Activated T-helper 1 cell treated with anti-CD3 and anti-CD28 coated beads, Interleukin-12 subunit alpha, Interleukin-12 subunit beta, Interleukin-2, Interleukin-4 antibody, amounts not matched to agents 30 ng/mL and 10 ng/mL and 1 ng/mL, durations not matched to agents 14 hours and 24 hours and 36 hours (primary cell): ENCODE data around the gene SNX25. TPM values are rescaled to one million over a fixed set of nuclear protein-coding genes. Genes with fewer than 3 reads are reported as not detected.
"Not testable (repeated sequence)": the region's sequence is repeated elsewhere in the genome, so short reads cannot be mapped to it uniquely, and the experiment has no call there.

Experiments
- DNase-seq: peaks from one replicate; pipeline ENCODE4 v3.0.0; 2021; ENCODE audit warnings: low spot score
- H3K27ac Mint-ChIP-seq: one replicate; pipeline ENCODE4 v1.8.0; 2021; ENCODE audit warnings: mild to moderate bottlenecking, mixed read lengths
- H3K27me3 Mint-ChIP-seq: one replicate; pipeline ENCODE4 v1.8.0; 2022; ENCODE audit warnings: mild to moderate bottlenecking, moderate library complexity, mixed read lengths; ENCODE audit not compliant: insufficient read depth
- H3K36me3 Mint-ChIP-seq: one replicate; pipeline ENCODE4 v1.8.0; 2021; ENCODE audit warnings: low read depth, mixed read lengths
- H3K4me1 Mint-ChIP-seq: one replicate; pipeline ENCODE4 v1.8.0; 2021; ENCODE audit warnings: low read depth, mixed read lengths
- H3K4me3 Mint-ChIP-seq: one replicate; pipeline ENCODE4 v1.8.0; 2021; ENCODE audit warnings: mild to moderate bottlenecking, moderate library complexity, mixed read lengths
- H3K9me3 Mint-ChIP-seq: one replicate; pipeline ENCODE4 v1.8.0; 2021; ENCODE audit warnings: mixed read lengths
- intact Hi-C: fragments of 100-400 bp; cut with micrococcal nuclease; formaldehyde crosslinking; loops from one replicate; pipeline ENCODE4 v1.15.1; 2024
- total RNA-seq: library from RNA; stranded (reverse); gene quantifications from 2 replicates; pipeline ENCODE4 v1.2.3, GENCODE V29; 2022

SNX25 gene
- total RNA-seq, 1 donor from 2014 or later: 22.9 TPM

DNA sequence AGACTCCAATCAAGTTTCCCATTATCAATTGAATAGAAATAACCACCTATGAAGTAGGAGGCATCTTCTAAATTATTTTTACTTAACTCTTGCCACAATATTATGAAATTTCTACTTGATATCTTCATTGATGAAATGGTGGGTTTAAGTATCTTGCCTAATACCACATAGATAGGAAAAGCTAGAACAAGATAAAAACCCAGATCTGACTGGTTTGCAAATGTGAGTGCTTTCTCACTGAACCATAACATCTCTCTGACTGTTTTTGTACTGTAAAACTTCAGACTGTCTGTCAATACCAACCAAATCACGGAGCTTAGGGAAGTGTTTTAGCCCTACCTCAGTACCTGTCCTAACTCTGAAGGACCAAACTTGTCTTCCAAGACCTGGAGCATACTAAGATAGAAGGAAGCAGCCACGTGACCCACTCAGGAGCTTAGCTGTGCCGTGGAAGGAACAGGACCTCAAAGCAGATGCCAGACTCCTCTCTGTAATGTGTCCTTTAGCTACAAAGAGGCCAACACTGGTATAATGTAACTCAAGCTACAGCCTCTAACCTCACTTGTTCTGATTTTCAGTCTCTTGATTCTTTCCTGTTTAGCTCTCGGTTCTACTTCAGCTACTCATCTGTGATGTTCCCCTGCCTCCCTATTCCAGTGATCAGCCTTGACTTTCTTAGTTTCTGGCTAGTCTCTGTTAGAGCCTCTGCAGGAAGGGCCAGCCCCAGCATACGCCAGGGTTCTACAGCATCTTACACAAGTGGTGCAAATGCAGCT lies 101.9 kb downstream of the SNX25 start:
- no peaks in the 10 kb centered on the region for H3K9me3 Mint-ChIP-seq
- H3K27me3 Mint-ChIP-seq: no peaks in the 10 kb centered on the region
- peaks cover 34% of the 10 kb centered on the region for H3K4me1 Mint-ChIP-seq
- H3K36me3 Mint-ChIP-seq: peaks cover 56% of the 10 kb centered on the region
- no peak overlapping the region for H3K27ac Mint-ChIP-seq
- intact Hi-C loops: no loop called here
- DNase-seq: no peak
- no peak overlapping the region for H3K4me3 Mint-ChIP-seq

DNA sequence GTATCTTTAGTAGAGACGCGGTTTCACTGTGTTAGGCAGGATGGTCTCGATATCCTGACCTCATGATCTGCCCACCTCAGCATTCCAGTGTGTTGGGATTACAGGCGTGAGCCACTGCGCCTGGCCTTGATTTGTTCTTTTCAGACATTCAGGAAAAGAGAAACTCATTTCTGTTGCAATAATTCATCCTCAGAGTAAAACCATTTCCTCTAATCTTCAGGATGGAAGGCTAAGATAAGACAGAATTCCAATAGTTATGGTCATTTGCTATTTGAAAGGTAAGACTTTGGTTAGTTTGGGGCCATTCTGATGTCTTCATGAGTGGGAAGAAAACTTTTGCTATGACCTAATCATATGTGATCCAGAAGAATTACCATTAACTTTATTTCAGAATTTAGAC lies 103.3 kb downstream of the SNX25 start:
- H3K27ac Mint-ChIP-seq: no peak overlapping the region
- peaks cover 63% of the 10 kb centered on the region for H3K36me3 Mint-ChIP-seq

DNA sequence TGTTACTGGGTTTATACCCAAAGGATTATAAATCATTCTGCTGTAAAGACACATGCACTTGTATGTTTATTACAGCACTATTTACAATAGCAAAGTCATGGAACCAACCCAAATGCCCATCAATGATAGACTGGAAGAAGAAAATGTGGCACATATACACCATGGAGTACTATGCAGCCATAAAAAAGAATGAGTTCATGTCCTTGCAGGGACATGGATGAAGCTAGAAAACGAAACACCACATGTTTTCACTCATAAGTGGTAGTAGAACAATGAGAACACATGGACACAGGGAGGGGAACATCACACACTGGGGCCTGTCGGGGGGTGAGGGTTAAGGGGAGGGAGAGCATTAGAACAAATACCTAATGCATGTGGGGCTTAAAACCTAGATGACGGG lies 108.1 kb downstream of the SNX25 start:
- H3K9me3 Mint-ChIP-seq, H3K4me3 Mint-ChIP-seq, intact Hi-C loops, H3K27ac Mint-ChIP-seq, H3K27me3 Mint-ChIP-seq, DNase-seq, H3K4me1 Mint-ChIP-seq: not testable (repeated sequence)
- peaks cover 44% of the 10 kb centered on the region for H3K36me3 Mint-ChIP-seq

More for the DNA sequence above, 103.3 kb downstream of the SNX25 start:
- H3K27me3 Mint-ChIP-seq: no peaks in the 10 kb centered on the region
- H3K4me1 Mint-ChIP-seq: peaks cover 28% of the 10 kb centered on the region
- DNase-seq: no peak
- H3K4me3 Mint-ChIP-seq: no peak overlapping the region
- intact Hi-C loops: no loop called here
- H3K9me3 Mint-ChIP-seq: no peaks in the 10 kb centered on the region

DNA sequence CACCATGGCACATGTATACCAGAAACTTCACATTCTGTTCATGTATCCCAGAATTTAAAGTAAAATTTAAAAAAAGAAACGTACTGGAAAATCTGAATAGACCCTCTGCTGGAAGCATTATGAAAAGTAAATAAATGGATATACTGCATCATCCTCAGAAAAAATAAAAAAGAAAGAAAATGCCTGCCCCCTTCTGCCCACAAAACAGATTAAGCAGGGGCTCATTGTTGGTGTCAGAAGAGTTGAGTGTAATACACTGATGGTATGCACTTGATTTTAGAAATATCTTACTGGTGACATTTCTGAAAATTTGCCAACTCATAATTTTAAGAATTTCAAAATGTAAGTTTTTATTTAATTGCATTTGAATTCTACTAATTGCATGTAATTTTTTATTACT lies 108.5 kb downstream of the SNX25 start:
- Mint-ChIP-seq H3K27me3 (no peaks in the 10 kb centered on the region), H3K4me3 (no peak overlapping the region), H3K27ac (no peak overlapping the region), H3K36me3 (peaks cover 43% of the 10 kb centered on the region), H3K9me3 (no peaks in the 10 kb centered on the region), H3K4me1 (peaks cover 9% of the 10 kb centered on the region)
- no peak for DNase-seq
- intact Hi-C loops: loop anchor here (2.0 kb wide), 1 partner anchor 77 kb away; the partner anchor contains the start of gene LRP2BP

DNA sequence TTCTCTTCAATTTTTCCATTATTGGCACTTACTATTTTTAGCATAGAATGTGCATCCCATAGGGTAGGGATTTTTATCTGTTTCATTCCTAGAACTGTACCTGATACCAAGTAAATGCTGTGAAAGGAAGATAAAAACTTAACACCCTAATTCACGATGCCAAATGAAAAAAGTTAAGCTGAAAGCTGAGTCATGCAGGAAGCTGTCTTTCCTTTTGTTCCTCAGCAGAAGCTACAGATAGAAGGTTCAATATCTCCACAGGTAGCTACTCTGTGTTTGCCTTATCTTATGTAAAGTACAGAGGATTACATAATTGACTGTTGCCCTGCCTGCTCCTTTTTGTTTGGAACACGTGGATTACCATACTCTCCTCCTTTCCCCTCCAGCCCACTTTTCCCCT lies 109.3 kb downstream of the SNX25 start:
- no peak for DNase-seq
- Mint-ChIP-seq H3K4me3 (peak overlapping the region; percentile 25), H3K9me3 (no peaks in the 10 kb centered on the region), H3K27me3 (no peaks in the 10 kb centered on the region), H3K36me3 (peaks cover 36% of the 10 kb centered on the region), H3K4me1 (peaks cover 9% of the 10 kb centered on the region), H3K27ac (peak overlapping the region; percentile 55)
- intact Hi-C loops: loop anchor here (2.0 kb wide), 1 partner anchor 76 kb away; the partner anchor contains the start of gene LRP2BP

DNA sequence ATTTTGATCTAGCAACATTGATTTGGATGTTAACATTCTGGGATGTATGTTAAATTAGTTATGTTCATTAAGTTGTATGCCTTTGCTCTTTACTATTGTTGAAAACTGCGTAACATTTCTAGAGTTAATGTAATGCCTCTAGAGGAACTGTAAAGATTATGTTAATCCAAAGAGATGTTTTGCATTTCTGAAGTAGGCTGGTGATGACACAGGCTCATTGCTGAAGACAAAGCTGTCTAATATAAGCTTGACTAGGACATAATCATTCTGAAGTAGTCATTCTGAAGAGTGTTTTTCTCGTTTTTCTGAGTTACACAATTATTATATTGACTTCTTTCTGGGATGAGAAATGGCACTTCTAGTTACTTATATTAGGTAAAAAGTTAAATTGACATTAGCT lies 113.4 kb downstream of the SNX25 start:
- H3K4me3 Mint-ChIP-seq: no peak overlapping the region
- DNase-seq: no peak
- peaks cover 21% of the 10 kb centered on the region for H3K36me3 Mint-ChIP-seq
- intact Hi-C loops: no loop called here
- no peaks in the 10 kb centered on the region for H3K27me3 Mint-ChIP-seq
- peaks cover 9% of the 10 kb centered on the region for H3K4me1 Mint-ChIP-seq
- H3K27ac Mint-ChIP-seq: no peak overlapping the region
- H3K9me3 Mint-ChIP-seq: no peaks in the 10 kb centered on the region

DNA sequence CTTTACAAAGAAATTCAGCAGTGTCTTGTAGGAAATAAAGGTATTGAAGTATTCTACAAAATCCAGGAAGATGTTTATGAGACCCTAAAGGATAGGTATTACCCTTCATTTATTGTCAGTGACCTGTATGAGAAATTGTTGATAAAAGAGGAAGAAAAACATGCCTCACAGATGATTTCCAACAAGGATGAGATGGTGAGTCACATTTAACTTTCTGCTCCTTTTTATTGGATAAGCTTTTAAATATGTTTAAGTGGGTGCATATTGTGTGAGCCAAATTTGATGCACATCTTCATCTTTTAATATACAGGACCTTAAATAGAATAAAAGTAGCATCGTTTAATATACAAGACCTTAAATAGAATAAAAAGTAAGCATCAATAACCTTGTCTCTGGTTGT lies 114.2 kb downstream of the SNX25 start:
- intact Hi-C loops: no loop called here
- DNase-seq: no peak
- Mint-ChIP-seq H3K27me3 (no peaks in the 10 kb centered on the region), H3K9me3 (no peaks in the 10 kb centered on the region), H3K27ac (no peak overlapping the region), H3K36me3 (peaks cover 24% of the 10 kb centered on the region), H3K4me3 (no peak overlapping the region), H3K4me1 (peaks cover 4% of the 10 kb centered on the region)

DNA sequence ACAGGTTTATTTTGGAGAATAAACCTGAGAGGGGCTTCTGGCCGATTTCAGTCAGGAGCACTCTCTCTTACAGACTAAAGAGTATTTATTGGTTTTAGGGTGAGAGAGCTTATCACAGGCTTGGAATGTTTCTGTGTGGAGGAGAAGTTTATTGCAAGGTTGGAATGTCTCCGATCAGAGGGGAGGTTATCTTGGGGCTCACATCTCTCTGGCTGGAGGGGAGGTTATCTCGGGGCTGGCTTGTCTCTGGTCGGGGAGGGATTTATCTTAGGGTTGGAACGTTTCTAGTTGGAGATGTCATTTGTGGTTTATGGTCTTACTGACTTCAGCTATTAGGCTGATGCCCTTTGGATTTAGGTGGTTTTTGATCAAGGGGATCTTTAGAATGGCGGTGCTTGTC lies 115.0 kb downstream of the SNX25 start:
- intact Hi-C loops, H3K4me1 Mint-ChIP-seq, H3K27ac Mint-ChIP-seq, H3K27me3 Mint-ChIP-seq, DNase-seq, H3K9me3 Mint-ChIP-seq, H3K4me3 Mint-ChIP-seq: not testable (repeated sequence)
- H3K36me3 Mint-ChIP-seq: peaks cover 26% of the 10 kb centered on the region

DNA sequence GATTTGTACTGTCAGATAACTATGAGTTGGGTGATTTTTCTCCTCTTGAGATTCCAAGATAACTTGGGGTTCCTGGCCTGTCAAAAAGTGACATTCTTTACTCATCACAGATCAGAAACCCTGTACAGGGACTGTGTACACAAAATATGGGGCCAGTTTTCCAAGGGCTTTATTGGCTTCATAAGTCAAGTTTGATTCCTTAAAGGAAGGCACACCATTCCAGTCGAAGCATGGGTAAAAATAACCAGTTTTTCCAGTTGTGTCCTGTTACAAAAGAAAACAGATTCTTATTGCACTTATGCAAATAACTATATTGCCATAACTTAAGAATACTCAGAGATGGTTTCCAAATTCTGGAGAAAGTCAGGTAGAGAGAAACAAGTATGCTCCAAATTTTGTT lies 116.3 kb downstream of the SNX25 start:
- H3K27ac Mint-ChIP-seq, H3K9me3 Mint-ChIP-seq, H3K27me3 Mint-ChIP-seq, DNase-seq, H3K4me1 Mint-ChIP-seq, intact Hi-C loops, H3K4me3 Mint-ChIP-seq: not testable (repeated sequence)
- peaks cover 27% of the 10 kb centered on the region for H3K36me3 Mint-ChIP-seq

DNA sequence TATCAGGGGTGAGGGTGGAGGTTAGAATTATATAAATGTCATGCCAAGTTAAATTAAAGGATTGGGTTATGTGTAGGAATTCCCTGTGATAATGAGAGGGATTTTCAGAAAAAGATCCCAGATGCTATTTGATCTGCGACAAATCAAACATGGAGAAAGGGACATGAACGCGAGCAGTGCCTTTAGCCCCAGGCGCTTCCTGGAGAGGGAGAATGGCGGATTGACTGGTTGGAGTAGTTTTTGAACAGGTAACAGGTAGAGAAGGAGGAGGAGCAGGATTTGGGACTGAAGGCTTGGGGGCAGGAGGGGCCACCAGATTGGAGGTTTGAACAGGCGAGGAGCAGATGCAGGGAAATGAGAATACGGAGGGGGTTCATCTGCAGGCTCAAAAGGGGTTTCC lies 119.2 kb downstream of the SNX25 start:
- Mint-ChIP-seq H3K27me3 (no peaks in the 10 kb centered on the region), H3K4me3 (no peak overlapping the region), H3K36me3 (peaks cover 25% of the 10 kb centered on the region), H3K9me3 (no peaks in the 10 kb centered on the region), H3K27ac (peak overlapping the region; percentile 49), H3K4me1 (peaks cover 5% of the 10 kb centered on the region)
- no peak for DNase-seq
- intact Hi-C loops: no loop called here

DNA sequence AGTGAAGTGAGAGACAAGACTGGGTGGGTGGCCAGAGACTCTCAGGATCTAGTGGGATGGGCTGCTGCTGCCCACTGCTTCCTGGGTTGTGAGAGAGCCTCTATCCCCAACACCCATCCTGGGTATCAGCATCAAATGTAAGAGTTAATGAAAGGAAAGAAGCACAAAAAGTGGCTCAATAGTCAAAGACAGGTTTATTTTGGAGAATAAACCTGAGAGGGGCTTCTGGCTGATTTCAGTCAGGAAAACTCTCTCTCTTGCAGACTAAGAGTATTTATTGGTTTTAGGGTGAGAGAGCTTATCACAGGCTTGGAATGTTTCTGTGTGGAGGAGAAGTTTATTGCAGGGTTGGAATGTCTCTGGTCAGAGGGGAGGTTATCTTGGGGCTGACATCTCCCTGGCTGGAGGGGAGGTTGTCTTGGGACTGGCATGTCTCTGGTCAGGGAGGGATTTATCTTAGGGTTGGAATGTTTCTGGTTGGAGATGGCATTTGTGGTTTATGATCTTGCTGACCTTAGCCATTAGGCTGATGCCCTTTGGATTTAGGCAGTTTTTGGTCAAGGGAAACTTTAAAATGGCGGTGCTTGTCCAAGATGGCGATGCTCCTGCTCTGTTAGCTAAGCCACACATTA lies 120.6 kb downstream of the SNX25 start:
- intact Hi-C loops, DNase-seq, H3K4me1 Mint-ChIP-seq, H3K9me3 Mint-ChIP-seq, H3K27ac Mint-ChIP-seq, H3K27me3 Mint-ChIP-seq, H3K4me3 Mint-ChIP-seq: not testable (repeated sequence)
- peaks cover 18% of the 10 kb centered on the region for H3K36me3 Mint-ChIP-seq

DNA sequence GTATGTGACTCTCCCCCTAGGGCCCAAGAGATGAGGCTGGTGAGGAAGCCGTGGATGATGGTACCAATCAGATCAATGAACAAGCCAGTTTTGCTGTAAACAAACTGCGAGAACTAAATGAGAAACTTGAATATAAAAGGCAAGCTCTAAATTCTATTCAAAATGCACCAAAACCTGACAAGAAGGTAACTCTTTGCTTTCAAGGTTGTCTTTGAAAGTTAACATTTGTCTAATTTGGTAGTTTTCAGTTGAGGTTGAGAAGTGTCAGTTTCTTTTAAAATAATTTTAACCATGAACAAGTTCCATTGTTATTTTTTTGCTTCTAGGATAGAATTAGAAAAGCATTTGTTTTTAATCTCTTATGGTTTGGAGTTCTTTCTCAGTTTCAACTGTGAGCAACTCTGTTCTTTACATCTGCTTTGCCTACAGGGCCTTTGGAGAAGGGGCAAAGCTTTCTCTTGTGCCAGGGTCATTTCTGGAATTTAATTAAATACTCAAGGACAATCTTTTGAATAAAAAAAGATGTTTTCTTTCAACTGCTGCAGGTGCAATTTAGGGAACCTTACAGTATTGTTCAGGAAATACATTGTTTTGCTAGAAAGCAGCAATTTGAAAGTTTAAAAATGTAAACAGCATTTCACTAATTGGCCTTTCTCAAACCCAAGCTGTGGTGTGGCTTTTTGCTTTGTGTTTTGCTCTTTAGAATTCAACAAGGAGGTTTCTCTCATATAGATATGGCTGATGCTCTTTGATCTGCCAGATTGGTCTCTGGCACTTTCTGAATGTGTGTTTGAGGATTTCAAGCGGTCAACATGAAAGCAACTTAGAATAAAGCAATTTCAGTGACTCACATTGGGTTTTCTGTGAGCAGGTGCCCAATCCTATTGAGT lies 123.4 kb downstream of the SNX25 start:
- intact Hi-C loops: no loop called here
- Mint-ChIP-seq H3K4me1 (peaks cover 18% of the 10 kb centered on the region), H3K4me3 (no peak overlapping the region), H3K9me3 (no peaks in the 10 kb centered on the region), H3K27me3 (no peaks in the 10 kb centered on the region), H3K36me3 (peaks cover 27% of the 10 kb centered on the region), H3K27ac (no peak overlapping the region)
- DNase-seq: no peak

DNA sequence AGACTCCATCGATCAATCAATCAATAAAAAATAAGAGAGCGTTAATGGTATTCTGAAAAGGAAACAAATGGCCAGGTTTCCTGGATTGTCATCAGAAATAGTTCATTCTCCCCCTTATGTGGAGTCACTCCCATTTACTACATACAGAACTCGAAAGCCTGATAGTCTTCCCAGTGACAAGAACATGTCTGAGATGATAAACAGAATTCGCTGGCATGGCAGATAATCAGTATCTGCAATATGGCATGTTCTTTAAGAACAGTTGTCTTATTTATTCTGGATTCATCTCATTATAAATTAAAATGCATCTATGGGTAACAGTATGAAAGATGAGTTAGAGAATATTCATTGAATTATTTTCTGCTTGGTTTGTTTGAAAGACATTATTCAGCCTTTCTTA lies 124.9 kb downstream of the SNX25 start:
- peaks cover 22% of the 10 kb centered on the region for H3K4me1 Mint-ChIP-seq
- H3K4me3 Mint-ChIP-seq: no peak overlapping the region
- peaks cover 29% of the 10 kb centered on the region for H3K36me3 Mint-ChIP-seq
- no peaks in the 10 kb centered on the region for H3K27me3 Mint-ChIP-seq
- peaks cover 7% of the 10 kb centered on the region for H3K9me3 Mint-ChIP-seq
- no peak for DNase-seq
- H3K27ac Mint-ChIP-seq: no peak overlapping the region
- intact Hi-C loops: no loop called here
